ENCODE data around the gene SOWAHB. TPM values are rescaled to one million over a fixed set of nuclear protein-coding genes. Genes with fewer than 3 reads are reported as not detected.
"Not testable (repeated sequence)": the region's sequence is repeated elsewhere in the genome, so short reads cannot be mapped to it uniquely, and the experiment has no call there.

Gene SOWAHB
- total RNA-seq, 1 donor from 2014 or later, result not detected

- no peak for DNase-seq (ENCODE audit: low spot score)
Measured at GRCh38 chr4:76895619-76896018, 2.3 kb downstream of the SOWAHB start.

DNA sequence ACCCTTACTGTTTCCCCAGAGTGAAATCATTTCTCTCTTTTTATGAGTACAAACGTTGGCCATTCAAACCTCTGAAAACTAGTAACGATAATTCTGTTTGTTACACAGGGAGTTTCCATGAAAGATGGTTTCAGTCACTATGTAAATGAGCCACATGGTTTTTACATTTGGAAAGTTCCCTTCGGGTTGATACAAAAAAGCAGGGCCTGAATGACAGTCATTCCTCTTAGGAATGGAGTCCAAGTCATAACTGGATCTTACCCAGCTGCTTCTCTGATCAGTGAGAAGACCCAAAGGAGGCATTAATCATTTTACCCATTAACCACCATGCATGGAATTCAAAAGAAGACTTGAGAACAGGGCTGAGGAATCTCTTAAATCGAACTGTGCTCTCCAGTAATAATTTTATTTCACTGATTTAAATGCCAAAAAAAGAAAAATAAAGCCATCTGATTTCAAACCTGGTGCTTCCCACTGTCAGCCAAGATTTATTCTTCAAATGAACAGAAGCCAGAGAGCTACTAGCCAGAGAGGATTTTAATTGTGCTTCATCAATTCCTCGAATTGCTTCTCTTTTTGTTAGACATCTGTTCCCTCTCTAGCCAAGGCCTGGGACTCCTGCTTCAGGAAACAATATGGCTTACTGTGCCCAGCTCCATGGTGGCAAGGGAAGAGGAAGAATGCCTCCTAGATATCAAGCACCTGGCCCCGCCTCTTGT, 3.2 kb downstream of the SOWAHB start:
- DNase-seq (ENCODE audit: low spot score), result no peak

GRCh38 chr4:76892601-76893000, 5.3 kb downstream of the SOWAHB start:
- no peak for DNase-seq (ENCODE audit: low spot score)

- DNase-seq (ENCODE audit: low spot score), result no peak
Measured at GRCh38 chr4:76892001-76892400, 5.9 kb downstream of the SOWAHB start.

DNA sequence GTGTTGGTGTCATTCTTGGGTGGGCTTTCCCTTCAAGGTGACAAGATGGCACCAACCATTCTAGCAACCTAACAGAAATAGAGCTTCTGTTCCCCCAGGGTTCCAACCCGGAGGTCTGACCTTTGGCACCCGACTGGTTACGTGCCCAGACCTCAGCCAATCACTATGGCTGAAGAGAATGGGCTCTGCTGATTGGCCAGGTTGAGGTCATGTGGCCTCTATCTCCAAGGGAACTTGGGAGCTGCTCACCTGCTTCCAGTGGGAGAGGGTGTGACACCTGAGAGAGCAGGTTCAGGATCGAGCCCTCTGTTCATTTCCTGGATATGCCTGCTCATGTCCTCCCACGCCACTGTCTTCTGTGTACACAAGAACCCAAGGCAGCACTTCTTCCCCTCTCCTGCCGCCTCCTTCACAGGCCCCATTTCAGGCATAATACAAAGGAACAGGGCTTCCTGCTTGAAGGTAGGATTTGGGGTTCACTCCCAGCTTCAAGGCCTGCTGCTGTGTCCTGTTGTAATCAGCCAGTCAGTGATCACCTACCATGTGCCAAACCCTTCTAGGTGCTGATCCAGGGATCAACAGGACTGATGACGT, 11.0 kb downstream of the SOWAHB start:
- no peak for DNase-seq (ENCODE audit: low spot score)

GRCh38 chr4:76886214-76886613, 11.7 kb downstream of the SOWAHB start:
- DNase-seq (ENCODE audit: low spot score), result no peak

- DNase-seq (ENCODE audit: low spot score), result no peak
Measured at GRCh38 chr4:76883147-76883546, 14.8 kb downstream of the SOWAHB start.

GRCh38 chr4:76882630-76883029, 15.3 kb downstream of the SOWAHB start:
- no peak for DNase-seq (ENCODE audit: low spot score)

- no peak for DNase-seq (ENCODE audit: low spot score)
Measured at GRCh38 chr4:76881375-76881774, 16.6 kb downstream of the SOWAHB start.

DNA sequence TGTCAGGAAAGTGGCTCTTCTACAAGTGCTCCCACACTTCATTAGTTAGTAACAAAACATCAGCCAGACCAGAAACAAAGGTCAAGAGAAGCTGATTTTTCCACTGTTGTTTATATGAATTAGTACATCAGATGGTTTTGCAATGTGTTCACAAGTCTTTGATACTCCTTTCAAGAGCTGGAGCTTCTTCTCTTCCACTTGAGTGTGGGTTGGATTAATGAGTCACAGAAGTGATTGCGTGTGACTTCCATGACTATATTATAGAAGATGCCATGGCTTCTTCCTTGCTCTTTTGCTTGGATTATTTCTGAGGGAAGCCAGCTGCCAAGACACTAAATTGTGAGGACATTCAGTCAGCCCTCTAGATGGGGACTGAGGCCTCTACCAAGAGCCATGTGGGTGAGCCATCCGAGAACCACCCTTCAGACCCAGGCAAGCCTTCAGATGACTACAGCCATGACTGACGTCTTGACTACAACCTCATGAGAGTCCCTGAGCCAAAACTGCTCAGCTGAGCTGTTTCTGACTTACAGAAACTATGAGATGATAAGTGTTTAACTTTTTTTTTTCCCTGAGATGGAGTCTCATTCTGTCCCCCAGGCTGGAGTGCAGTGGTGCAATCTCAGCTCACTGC, 18.1 kb downstream of the SOWAHB start:
- no peak for DNase-seq (ENCODE audit: low spot score)

- DNase-seq (ENCODE audit: low spot score), result not testable (repeated sequence)
Measured at GRCh38 chr4:76878641-76879165, 19.2 kb downstream of the SOWAHB start.

GRCh38 chr4:76874176-76874575, 23.8 kb downstream of the SOWAHB start:
- DNase-seq (ENCODE audit: low spot score), result no peak

GRCh38 chr4:76873495-76873894, 24.4 kb downstream of the SOWAHB start:
- no peak for DNase-seq (ENCODE audit: low spot score)

GRCh38 chr4:76872556-76872955, 25.4 kb downstream of the SOWAHB start:
- no peak for DNase-seq (ENCODE audit: low spot score)

GRCh38 chr4:76868780-76869179, 29.2 kb downstream of the SOWAHB start:
- not testable (repeated sequence) for DNase-seq (ENCODE audit: low spot score)

GRCh38 chr4:76867880-76868655, 29.9 kb downstream of the SOWAHB start:
- no peak for DNase-seq (ENCODE audit: low spot score)

GRCh38 chr4:76867377-76867776, 30.6 kb downstream of the SOWAHB start:
- no peak for DNase-seq (ENCODE audit: low spot score)

GRCh38 chr4:76866641-76867040, 31.3 kb downstream of the SOWAHB start:
- no peak for DNase-seq (ENCODE audit: low spot score)

DNA sequence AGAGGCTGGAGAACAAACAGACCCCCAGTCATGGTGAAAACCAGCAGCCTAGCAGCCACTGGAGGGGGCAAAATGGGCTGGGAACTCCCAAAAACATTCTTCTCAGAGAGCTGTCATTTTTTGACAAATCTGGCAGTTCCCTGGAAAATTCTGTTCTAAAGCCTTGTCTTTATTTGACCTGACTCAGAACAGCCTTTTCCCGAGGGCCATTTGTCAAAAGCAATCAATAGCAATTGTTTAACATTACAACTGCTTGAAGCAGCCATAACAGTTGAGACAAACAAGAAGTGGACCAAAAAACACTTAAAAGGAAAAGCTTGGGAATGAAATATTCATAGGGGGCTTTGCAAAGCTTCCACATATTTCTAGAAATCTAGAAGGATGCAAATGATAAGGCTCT, 39.6 kb downstream of the SOWAHB start:
- no peak for DNase-seq (ENCODE audit: low spot score)

DNA sequence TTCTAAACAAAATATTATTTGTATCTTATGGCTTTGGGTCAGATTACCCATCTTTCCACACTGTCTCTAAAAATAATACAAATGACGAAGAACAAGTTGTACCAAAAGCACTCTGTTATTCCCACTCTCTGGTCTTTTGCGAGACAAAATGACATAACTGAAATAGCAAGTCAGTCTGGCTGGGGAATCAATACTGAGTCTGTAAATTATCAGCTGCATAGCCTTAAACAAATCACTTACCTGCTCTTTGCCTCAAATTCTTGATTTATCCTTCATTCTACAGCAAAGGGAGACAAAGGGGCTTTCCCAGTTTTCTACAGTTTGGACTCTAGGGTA, 40.9 kb downstream of the SOWAHB start:
- no peak for DNase-seq (ENCODE audit: low spot score)

DNA sequence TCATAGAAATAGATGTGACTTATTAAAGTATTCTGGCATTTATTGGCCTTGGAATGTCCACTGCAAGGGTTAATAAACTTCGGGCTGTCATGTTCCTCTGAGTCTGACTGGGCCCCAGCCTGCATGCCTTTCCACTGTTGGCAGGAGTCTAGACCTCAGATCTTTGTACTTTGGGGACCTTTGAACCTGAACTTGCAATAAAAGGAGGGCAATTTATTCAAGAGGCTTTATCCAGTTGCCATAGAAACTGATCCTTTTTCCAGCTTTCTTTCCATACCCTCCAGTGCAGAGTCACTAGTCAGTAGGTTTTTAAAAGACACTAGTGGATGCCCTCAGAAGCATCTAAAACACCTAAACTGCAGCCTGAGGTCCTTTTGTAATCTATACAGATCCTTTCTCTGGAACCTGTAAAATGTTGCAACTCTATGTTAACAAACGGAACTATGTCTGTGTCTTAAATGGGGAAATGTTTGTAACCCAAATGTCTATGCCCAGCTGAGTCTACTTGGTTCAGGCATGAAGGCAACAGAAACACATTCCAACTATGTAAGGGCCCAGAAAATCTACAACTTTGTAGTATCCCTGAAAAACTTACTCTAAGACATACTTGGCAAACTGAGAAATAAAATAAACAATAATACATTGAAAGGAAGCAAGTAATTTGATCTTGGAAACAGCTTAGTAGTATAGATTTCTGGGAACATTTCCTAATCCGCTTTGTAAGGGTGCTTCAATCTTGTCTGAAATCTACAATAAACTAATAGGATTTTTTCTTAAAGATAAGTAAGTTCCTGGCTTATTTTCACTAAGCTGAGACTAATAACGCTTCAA, 41.5 kb downstream of the SOWAHB start:
- DNase-seq (ENCODE audit: low spot score), result no peak
